Ishikawa (cell line): Measurements from ENCODE around the gene PLCE1.
A peak's percentile ranks its signal among the peaks of the same experiment; 100 is the strongest.

Experiments
- CEBPB ChIP-seq: IDR thresholded peaks from 2 replicates; pipeline ENCODE4 v1.6.1; 2012
- CREB1 ChIP-seq: IDR thresholded peaks from 2 replicates; pipeline ENCODE4 v1.6.1; 2012; ENCODE audit warnings: low read depth
- EGR1 ChIP-seq: IDR thresholded peaks from 2 replicates; pipeline ENCODE4 v1.6.1; 2012
- EP300 ChIP-seq: IDR thresholded peaks from 2 replicates; pipeline ENCODE4 v1.6.1; 2012; ENCODE audit warnings: borderline replicate concordance
- FOXM1 ChIP-seq: IDR thresholded peaks from 2 replicates; pipeline ENCODE4 v1.6.1; 2012; ENCODE audit warnings: low read depth, borderline replicate concordance
- MAX ChIP-seq: IDR thresholded peaks from 2 replicates; pipeline ENCODE4 v1.6.1; 2012
- NFIC ChIP-seq: IDR thresholded peaks from 2 replicates; pipeline ENCODE4 v1.6.1; 2012
- RAD21 ChIP-seq: IDR thresholded peaks from 2 replicates; pipeline ENCODE4 v1.6.1; 2012; ENCODE audit warnings: low read depth
- REST ChIP-seq: IDR thresholded peaks from 2 replicates; pipeline ENCODE4 v1.6.1; 2012; ENCODE audit warnings: low read depth, mild to moderate bottlenecking
- TAF1 ChIP-seq: IDR thresholded peaks from 2 replicates; pipeline ENCODE4 v1.6.1; 2012; ENCODE audit warnings: low read depth, mild to moderate bottlenecking
- TCF12 ChIP-seq: IDR thresholded peaks from 2 replicates; pipeline ENCODE4 v1.6.1; 2012; ENCODE audit warnings: low read depth
- TEAD4 ChIP-seq: IDR thresholded peaks from 2 replicates; pipeline ENCODE4 v1.6.1; 2012
- USF1 ChIP-seq: IDR thresholded peaks from 2 replicates; pipeline ENCODE4 v1.6.1; 2012
- YY1 ChIP-seq: IDR thresholded peaks from 2 replicates; pipeline ENCODE4 v1.6.1; 2012; ENCODE audit warnings: low read depth
- ZBTB7A ChIP-seq: IDR thresholded peaks from 2 replicates; pipeline ENCODE4 v1.6.1; 2012; ENCODE audit warnings: low read depth

Gene PLCE1

GRCh38 chr10:94006591-94007550 lies 13.1 kb downstream of the PLCE1 start:
- TF ChIP-seq FOXM1 (no peak), USF1 (no peak), EP300 (no peak), YY1 (no peak), EGR1 (no peak), REST (no peak), TAF1 (no peak), ZBTB7A (no peak), CREB1 (no peak), CEBPB (no peak), TCF12 (no peak), NFIC (peak; percentile 26; the same call in 1 of the 2 replicates), TEAD4 (peak; percentile 66), MAX (no peak), RAD21 (no peak)

- TF ChIP-seq RAD21, result no peak
- no peak for TF ChIP-seq CEBPB
- TF ChIP-seq TEAD4, result no peak
- TF ChIP-seq TCF12, result no peak
- no peak for TF ChIP-seq CREB1
- no peak for TF ChIP-seq EP300
- TF ChIP-seq REST, result no peak
- no peak for TF ChIP-seq FOXM1
- TF ChIP-seq ZBTB7A, result no peak
These were observed 14.8 kb downstream of the PLCE1 start for GRCh38 chr10:94008526-94008925.

GRCh38 chr10:94010116-94010515 lies 16.4 kb downstream of the PLCE1 start:
- TF ChIP-seq TEAD4 (no peak), FOXM1 (no peak), EGR1 (no peak), REST (no peak), NFIC (no peak), ZBTB7A (no peak), USF1 (no peak), MAX (no peak), EP300 (no peak), CREB1 (no peak), TAF1 (no peak), TCF12 (no peak), YY1 (no peak), RAD21 (no peak), CEBPB (no peak)

- TF ChIP-seq MAX (no peak), EP300 (no peak), TEAD4 (no peak), CREB1 (no peak), REST (no peak)
These were observed 17.2 kb downstream of the PLCE1 start for GRCh38 chr10:94010886-94011285.
